Muscle of back (tissue), 11 donors: ENCODE results near the gene CACNA1C. TPM values are rescaled to one million over a fixed set of nuclear protein-coding genes. Genes with fewer than 3 reads are reported as not detected.

Experiments used
- DNase-seq, 3 donors: peaks; one replicate each; pipeline versions ENCODE4 v3.0.0 to v3.0.0-alpha.2; 2013
- polyA plus RNA-seq, 10 donors: library from polyadenylated mRNA; unstranded; fragments of 120-200 nt; gene quantifications; one replicate each; pipeline ENCODE4 v1.2.1, GENCODE V29; 2013; ENCODE audit not compliant: insufficient read length in 10 of 10

Gene CACNA1C
- polyA plus RNA-seq, 10 donors = 2.2 to 5.8 (median 3.5) TPM

DNA sequence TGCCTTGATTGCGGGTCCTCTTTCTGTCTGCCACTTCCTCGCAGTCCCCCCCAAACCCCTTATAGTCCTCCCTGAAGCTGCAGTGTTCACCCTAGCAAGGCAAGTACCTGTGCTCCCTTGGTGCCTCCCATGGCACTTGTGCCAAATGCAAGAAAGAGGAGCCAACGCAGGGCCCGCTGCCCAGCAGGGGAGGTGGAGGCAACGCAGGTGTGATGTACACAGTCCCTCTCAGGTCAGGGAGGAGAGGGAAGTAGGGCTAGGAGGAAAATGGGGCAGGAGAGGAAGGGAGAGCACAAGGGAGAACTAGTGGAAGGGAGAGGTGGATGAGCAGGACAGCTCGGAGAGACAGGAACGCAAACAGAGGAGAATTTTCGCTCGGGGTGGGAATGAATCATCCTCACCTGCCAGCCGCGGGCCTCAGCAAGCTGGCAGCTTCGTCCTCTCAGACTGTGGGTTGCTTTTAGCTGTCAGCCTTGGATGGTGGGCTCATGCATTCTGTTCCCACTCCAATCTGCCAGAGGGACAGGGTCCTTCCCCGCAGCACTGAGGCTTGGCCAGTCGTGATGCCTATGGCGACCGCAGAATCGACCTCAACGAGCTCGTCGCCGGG is 357.0 kb downstream of the CACNA1C start:
- DNase-seq = no peak

DNA sequence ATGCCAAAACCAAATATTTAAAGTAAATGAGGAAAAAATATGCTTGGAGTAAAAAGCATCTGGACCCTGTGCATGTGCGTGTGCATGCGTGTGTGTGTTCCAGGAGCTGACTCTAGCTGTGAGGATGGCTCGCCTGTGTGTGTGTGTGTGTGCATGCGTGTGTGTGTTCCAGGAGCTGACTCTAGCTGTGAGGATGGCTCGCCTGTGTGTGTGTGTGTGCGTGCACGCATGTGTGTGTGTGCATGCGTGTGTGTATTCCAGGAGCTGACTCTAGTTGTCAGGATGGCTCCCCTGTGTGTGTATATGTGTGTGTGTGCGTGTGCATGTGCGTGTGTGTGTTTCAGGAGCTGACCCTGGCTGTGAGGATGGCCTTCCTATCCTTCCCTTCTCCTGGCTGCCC is 357.7 kb downstream of the CACNA1C start:
- DNase-seq = peak in 2 of 3 donors; percentile 42 to 56

- DNase-seq = no peak
Measured at GRCh38 chr12:2411011-2411410, 358.2 kb downstream of the CACNA1C start.

DNA sequence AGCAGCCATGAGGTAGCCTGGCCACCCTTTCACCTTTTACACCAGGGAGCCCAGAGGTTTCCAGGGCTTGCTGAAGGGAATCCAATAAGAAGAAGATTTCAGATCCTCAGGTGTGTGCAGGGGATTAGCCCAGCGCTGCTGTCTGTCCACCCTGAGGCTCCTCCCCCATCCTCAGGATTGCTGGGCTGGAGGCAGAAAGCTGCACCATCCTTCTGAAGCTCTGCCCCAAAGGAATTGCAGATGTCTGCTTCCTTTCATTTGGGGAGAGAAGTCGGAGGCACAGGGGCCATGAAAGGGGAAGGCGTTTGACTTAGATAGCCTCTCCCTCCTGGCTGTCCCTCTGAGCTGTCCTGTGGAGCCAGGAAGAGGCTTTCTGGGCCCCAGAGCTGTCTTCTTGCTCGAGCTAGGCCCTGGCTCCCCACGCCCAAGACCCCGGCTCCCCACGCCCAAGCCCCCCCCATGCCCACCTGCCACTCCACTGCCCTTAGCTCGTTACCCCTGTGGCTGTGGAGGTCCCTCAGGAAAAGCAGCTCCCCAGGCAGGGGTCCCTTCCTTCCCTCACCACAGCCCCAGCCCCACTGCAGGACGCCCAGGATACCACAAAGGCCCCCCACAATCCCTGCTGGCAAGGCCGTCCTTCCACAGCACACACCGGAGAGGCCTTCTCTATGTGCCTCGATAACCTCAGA is 359.0 kb downstream of the CACNA1C start:
- DNase-seq = peak in 1 of 3 donors; percentile 11

DNA sequence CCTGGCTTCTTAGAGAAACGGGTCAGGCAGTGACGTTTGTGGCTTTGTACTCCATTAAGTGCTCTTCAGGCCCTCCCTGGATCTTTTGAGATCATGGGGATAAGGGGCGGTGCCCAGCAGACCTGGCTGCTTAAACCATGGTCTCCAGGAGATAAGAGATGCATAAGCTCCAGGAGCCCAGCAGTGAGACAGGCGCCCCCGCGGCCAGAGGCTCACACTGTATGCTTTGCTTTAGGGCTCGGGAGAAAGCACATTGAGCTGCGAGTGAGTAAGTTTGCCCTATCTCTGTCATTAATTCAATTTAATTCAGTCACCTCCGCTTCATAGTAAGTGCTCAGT is 359.5 kb downstream of the CACNA1C start:
- no peak for DNase-seq

DNA sequence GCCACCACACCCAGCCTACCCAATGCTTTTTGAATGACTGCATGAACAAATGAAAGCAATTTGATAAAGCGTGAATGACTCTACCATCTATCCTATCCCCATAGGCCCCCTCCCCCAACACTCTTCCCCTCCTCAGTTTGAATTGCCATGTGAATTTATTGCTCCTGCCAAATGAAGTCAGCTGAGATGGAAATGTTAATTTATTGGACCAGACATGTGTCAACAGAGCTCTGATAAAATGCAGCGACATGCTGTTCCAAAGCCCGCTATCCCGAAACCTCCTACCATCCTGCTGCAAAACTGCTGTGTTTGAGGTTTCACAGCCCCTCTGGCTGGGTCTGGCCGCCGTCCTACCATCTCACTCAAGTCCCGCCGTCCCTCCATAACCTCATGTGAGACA is 360.5 kb downstream of the CACNA1C start:
- DNase-seq = no peak

- DNase-seq = no peak
Measured at GRCh38 chr12:2413999-2414792, 361.4 kb downstream of the CACNA1C start.

- DNase-seq = no peak
Measured at GRCh38 chr12:2414810-2415567, 362.2 kb downstream of the CACNA1C start.

DNA sequence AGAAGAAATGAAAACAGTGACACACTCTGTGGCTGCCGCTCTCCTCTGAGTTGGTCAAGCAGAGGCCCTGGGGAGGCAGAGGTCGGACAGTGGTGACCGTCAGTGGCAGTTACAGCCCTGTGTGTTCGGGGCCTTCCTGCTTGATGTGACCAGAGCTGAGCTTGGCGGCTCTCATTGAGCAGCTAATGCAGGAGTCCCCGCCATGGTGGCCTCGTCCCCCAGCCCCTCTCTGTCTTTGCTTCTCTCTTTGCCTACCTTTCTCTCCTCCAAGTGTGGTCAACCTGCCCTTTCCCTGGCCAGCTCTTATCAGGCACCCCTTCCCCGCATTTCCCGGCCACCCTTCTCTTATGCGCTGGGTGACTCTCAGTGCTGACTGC is 362.8 kb downstream of the CACNA1C start:
- no peak for DNase-seq

DNA sequence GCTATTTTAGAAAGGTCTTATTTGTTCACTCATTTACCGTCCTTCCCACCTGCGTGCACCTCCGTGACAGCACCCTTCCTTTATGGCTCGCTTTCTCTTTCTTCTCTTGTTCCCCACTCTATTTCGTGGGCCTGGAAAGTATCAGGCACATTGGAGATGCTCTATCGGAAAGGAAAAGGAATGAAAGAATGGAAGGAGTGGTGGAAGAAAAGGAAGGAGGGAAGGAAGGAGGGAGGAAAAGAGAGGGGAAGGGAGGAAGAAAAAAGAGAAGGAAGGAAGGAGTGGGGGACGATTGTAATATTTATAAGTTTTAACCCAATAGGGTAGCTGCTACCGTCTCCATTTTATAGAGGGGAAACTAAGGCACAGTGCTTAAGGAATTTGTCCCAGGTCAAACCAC is 363.4 kb downstream of the CACNA1C start:
- DNase-seq = no peak

DNA sequence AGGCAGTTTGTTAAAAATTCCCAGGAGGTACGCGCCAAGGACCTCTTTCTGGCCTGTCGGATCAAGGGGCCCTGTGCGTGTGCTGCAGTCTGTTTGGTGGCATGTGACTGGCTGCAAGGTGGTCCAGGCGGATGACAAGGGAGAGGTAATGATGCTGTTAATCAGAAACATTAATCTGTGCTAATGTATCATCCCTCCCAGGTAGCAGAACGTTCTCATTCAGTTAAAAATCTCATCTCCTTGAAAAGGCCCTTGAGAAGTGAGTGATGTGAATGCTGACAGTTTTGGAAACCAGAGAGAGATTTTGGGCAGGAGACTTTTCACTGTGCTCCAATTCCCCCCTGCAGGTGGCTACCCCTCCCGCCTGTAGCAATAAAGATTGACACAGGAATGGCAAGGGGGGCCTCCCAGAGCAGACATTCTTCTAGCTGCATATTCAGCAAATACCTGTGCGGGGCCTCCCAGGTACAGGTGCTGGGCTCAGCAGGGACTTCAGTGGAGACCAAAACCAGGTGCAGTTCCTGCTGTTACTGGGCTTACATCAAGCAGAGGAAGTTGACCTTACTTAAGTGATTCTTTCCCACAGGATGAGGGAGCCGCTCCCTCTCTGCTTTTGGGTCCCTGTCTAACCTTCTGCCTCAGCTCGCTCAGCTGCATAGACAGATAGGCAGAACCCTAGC is 364.8 kb downstream of the CACNA1C start:
- no peak for DNase-seq

DNA sequence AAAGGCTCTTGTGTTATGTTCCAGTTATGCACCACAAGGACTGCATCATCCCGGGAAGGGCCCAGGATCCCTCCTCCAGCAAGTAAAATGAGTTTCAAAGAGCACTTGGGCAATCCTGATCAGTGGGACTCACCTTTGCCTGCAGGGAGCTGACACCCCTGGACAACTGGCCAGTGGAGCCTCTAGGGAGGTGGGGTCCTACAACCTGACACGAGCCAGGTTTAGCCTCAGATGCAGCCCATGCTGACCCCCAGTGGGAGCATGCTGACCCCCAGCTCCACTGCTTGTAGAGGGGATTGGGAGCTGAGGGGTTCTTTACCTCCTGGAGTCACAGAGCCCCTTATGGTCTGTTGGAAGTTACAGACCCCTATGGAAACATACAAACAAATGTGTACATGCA is 365.8 kb downstream of the CACNA1C start:
- DNase-seq = no peak

GRCh38 chr12:2422591-2422990 is 369.8 kb downstream of the CACNA1C start:
- no peak for DNase-seq

- peak in 2 of 3 donors; percentile 8 to 15 for DNase-seq
Measured at GRCh38 chr12:2429032-2429431, 376.2 kb downstream of the CACNA1C start.

GRCh38 chr12:2431810-2432209 is 379.0 kb downstream of the CACNA1C start:
- DNase-seq = no peak

- no peak for DNase-seq
Measured at GRCh38 chr12:2432856-2433255, 380.1 kb downstream of the CACNA1C start.

DNA sequence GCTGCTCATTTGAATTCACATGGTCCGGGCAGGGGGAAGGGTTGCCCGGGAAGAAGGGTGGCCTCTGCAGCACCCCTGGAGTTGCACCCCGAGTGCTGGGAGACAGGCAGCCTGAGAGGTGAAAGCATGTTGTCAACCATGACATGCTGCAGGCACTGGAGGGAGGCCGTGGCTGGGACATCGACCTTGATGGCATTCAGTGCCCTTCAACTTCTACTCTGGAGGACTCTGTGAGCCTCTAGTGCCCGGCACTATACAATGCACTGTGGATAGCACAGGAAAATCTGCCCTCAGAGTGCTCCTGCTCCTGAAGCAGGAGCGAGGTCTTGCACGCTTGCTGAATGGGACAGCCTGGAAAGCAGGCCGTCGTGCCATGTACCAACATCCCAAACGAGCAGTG is 382.7 kb downstream of the CACNA1C start:
- no peak for DNase-seq

- DNase-seq = no peak
Measured at GRCh38 chr12:2439332-2440100, 386.7 kb downstream of the CACNA1C start.

DNA sequence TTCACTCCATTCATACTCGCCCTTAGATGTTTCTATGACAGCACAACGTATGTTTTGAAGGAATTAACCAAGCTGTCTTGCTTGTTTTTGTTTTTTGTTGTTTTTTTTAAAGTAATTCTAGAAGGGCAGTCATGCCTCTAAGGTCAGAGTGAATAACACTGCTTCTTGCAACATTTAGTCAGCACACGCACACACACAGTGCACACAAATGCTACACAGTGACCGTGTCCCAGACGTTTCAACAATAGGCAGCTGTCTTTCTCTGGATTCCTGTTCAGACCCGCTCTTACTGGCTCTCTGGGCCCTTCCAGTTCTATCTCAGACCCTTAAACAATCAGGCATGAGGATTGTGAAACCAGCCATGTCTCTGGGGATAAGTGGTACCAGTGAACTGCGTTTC is 391.0 kb downstream of the CACNA1C start:
- DNase-seq = no peak

GRCh38 chr12:2445968-2446367 is 393.2 kb downstream of the CACNA1C start:
- DNase-seq = no peak

DNA sequence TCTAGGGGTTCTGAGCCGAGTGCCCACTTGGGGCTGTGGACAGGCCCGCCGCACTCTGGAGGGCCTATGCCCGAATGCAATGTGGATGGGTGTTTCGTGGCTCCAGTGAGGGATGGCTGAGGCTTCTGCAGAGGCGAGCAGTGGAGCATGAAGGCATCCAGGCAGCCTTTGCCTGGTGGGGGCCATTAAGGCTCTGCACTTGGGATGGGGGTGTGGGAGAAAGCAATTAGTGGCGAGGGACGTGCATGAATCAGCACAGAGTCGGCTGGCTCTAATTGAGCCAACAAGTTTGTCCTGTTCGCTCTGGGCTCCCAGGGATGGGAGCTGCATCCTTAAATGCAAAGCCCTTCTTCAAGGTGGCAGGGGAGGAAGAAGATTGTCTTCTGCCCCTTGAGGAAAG is 395.1 kb downstream of the CACNA1C start:
- DNase-seq = no peak
